GM12865 (cell line): Measurements from ENCODE around the gene RAMACL.

ENCODE experiments used
- DNase-seq: peaks from one replicate; pipeline ENCODE4 v3.0.0; 2010; ENCODE audit warnings: low read depth
- H3K4me3 ChIP-seq: 2 replicates; pipeline ENCODE4 v1.5.1; 2011; ENCODE audit warnings: mild to moderate bottlenecking, low read depth, low read length, control low read depth
- CTCF ChIP-seq: IDR thresholded peaks from 2 replicates; pipeline ENCODE4 v1.5.1; 2011; ENCODE audit warnings: low read length, control low read depth, low read depth, inconsistent platforms; ENCODE audit not compliant: insufficient read depth; ENCODE audit errors: missing control alignments

RAMACL gene

GRCh38 chr6:166562726-166563125 lies 23.8 kb downstream of the RAMACL start:
- TF ChIP-seq CTCF, result no peak
- no peak overlapping the region for H3K4me3 ChIP-seq
- DNase-seq, result no peak

GRCh38 chr6:166561771-166562359 lies 24.6 kb downstream of the RAMACL start:
- no peak for DNase-seq
- TF ChIP-seq CTCF, result no peak
- no peak overlapping the region for H3K4me3 ChIP-seq

GRCh38 chr6:166560222-166560621 lies 26.3 kb downstream of the RAMACL start:
- TF ChIP-seq CTCF, result no peak
- H3K4me3 ChIP-seq, result no peak overlapping the region
- DNase-seq, result no peak

GRCh38 chr6:166559662-166560061 lies 26.8 kb downstream of the RAMACL start:
- no peak for TF ChIP-seq CTCF
- no peak for DNase-seq
- no peak overlapping the region for H3K4me3 ChIP-seq

GRCh38 chr6:166559211-166559610 lies 27.3 kb downstream of the RAMACL start:
- no peak for DNase-seq
- TF ChIP-seq CTCF, result no peak
- H3K4me3 ChIP-seq, result no peak overlapping the region

GRCh38 chr6:166558156-166559005 lies 28.1 kb downstream of the RAMACL start:
- no peak for DNase-seq
- no peak for TF ChIP-seq CTCF
- no peak overlapping the region for H3K4me3 ChIP-seq
